SIG-M5 treated with dmso at 0.1 percent for 504 hours (cell line): ENCODE results near the gene RBMS1.
A peak's percentile ranks its signal among the peaks of the same experiment; 100 is the strongest.

ENCODE experiments used
- DNase-seq: peaks from one replicate; lab custom pipeline; 2025; ENCODE audit not compliant: unreplicated experiment; lab: John Stamatoyannopoulos, UW

Gene RBMS1

GRCh38 chr2:160287476-160287875 lies 206.1 kb downstream of the RBMS1 start:
- no peak for DNase-seq

- DNase-seq: no peak
Measured at GRCh38 chr2:160286551-160286950, 207.1 kb downstream of the RBMS1 start.

GRCh38 chr2:160283675-160284074 lies 209.9 kb downstream of the RBMS1 start:
- DNase-seq: no peak

- peak; percentile 64 for DNase-seq
Measured at GRCh38 chr2:160282063-160282580, 211.5 kb downstream of the RBMS1 start.

- DNase-seq: no peak
Measured at GRCh38 chr2:160281213-160281612, 212.4 kb downstream of the RBMS1 start.

- DNase-seq: no peak
Measured at GRCh38 chr2:160279813-160280465, 213.7 kb downstream of the RBMS1 start.

GRCh38 chr2:160278879-160279177 lies 214.8 kb downstream of the RBMS1 start:
- DNase-seq: no peak

GRCh38 chr2:160278101-160278878 lies 215.3 kb downstream of the RBMS1 start:
- no peak for DNase-seq

GRCh38 chr2:160277151-160277550 lies 216.5 kb downstream of the RBMS1 start:
- DNase-seq: no peak

GRCh38 chr2:160275656-160276055 lies 218.0 kb downstream of the RBMS1 start:
- DNase-seq: no peak

- DNase-seq: no peak
Measured at GRCh38 chr2:160271171-160272086, 222.2 kb downstream of the RBMS1 start.

- no peak for DNase-seq
Measured at GRCh38 chr2:160270571-160271113, 223.0 kb downstream of the RBMS1 start.

- peak; percentile 67 for DNase-seq
Measured at GRCh38 chr2:160269803-160270570, 223.6 kb downstream of the RBMS1 start.

- DNase-seq: no peak
Measured at GRCh38 chr2:160269365-160269764, 224.2 kb downstream of the RBMS1 start.

- no peak for DNase-seq
Measured at GRCh38 chr2:160268151-160268781, 225.3 kb downstream of the RBMS1 start.

GRCh38 chr2:160267692-160268091 lies 225.9 kb downstream of the RBMS1 start:
- no peak for DNase-seq

- no peak for DNase-seq
Measured at GRCh38 chr2:160267022-160267421, 226.6 kb downstream of the RBMS1 start.

- DNase-seq: no peak
Measured at GRCh38 chr2:160266037-160266551, 227.5 kb downstream of the RBMS1 start.

GRCh38 chr2:160264308-160264707 lies 229.3 kb downstream of the RBMS1 start:
- DNase-seq: no peak

- no peak for DNase-seq
Measured at GRCh38 chr2:160261732-160262131, 231.9 kb downstream of the RBMS1 start.
